HepG2 (cell line): ENCODE measurements around the gene NENF. TPM values are rescaled to one million over a fixed set of nuclear protein-coding genes. Genes with fewer than 3 reads are reported as not detected.

ENCODE experiments used
- ATAC-seq: fragments of 200-7000 bp; cut with Tn5 transposase; 3 replicates; pipeline ENCODE4 v1.9.1; 2020; ENCODE audit warnings: mild to moderate bottlenecking, moderate library complexity
- BruUV-seq: library from RNA; stranded (reverse); fragments of 400-500 nt; replicated peaks from 2 replicates; lab custom pipeline; 2021; lab: Mats Ljungman, UMichigan
- CTCF ChIA-PET: fragments of 300-600 bp; formaldehyde crosslinking; extraction: SDS; loops from one replicate; lab custom pipeline; 2021; ENCODE audit warnings: low total read pairs, inconsistent platforms, low intra/inter-chr PET ratio; lab: Yijun Ruan, JAX
- POLR2A ChIA-PET: fragments of 350-600 bp; sonication (Branson Sonifier 250); formaldehyde crosslinking; loops from one replicate; lab custom pipeline; 2020; ENCODE audit warnings: antibody characterized with exemption, inconsistent platforms; lab: Yijun Ruan, JAX
- DNase-seq: peaks from one replicate; pipeline ENCODE4 v3.0.0-alpha.2; 2015; ENCODE audit warnings: low spot score
- FAIRE-seq: peaks from 3 replicates; lab custom pipeline; 2011; peaks lifted over from hg19 to GRCh38; lab: Jason Lieb, UNC
- H2AFZ ChIP-seq: one replicate; pipeline ENCODE4 v1.6.1; 2011; ENCODE audit warnings: low read length, inconsistent platforms
- H3K27ac ChIP-seq: fragments of 300-600 bp; 3 replicates; pipeline ENCODE4 v1.8.0; 2011; ENCODE audit warnings: mixed run types, mild to moderate bottlenecking, mixed read lengths, low read length, inconsistent platforms; ENCODE audit not compliant: insufficient read depth; ENCODE audit errors: extremely low read length
- H3K27me3 ChIP-seq, 2 experiments: fragments of 200-600 bp in 1 of 2; 2 replicates in 1 of 2; 3 replicates in 1 of 2; pipeline versions ENCODE4 v1.6.0 to v1.8.0; 2011; ENCODE audit warnings: low read length in 2 of 2, mild to moderate bottlenecking in 2 of 2, moderate library complexity in 2 of 2, inconsistent platforms in 1 of 2; ENCODE audit not compliant: insufficient read depth in 2 of 2, control insufficient read depth in 1 of 2
- H3K36me3 ChIP-seq, 2 experiments: fragments of 200-600 bp in 1 of 2; replicated peaks in 1 of 2; 2 replicates in 1 of 2; 3 replicates in 1 of 2; pipeline versions ENCODE4 v1.5.1 to v1.8.0; 2011; ENCODE audit warnings: low read length in 2 of 2, inconsistent platforms in 1 of 2; ENCODE audit not compliant: insufficient read depth in 2 of 2, control insufficient read depth in 1 of 2
- H3K4me1 ChIP-seq: 2 replicates; pipeline ENCODE4 v1.5.1; 2012; ENCODE audit warnings: low read length, inconsistent platforms; ENCODE audit not compliant: insufficient read depth
- H3K4me2 ChIP-seq: 2 replicates; pipeline ENCODE4 v1.6.0; 2011; ENCODE audit warnings: low read depth, low read length, inconsistent platforms
- H3K4me3 ChIP-seq, 3 experiments: fragments of 200-600 bp in 1 of 3; sonication (generic), shearing (Covaris generic) in 1 of 3; replicated peaks in 1 of 3; 2 replicates each; pipeline ENCODE4 v1.5.1; 2011 to 2016; ENCODE audit warnings: low read length in 3 of 3, inconsistent platforms in 2 of 3, low read depth in 2 of 3, mild to moderate bottlenecking in 2 of 3, control low read depth in 1 of 3, mixed read lengths in 1 of 3; ENCODE audit not compliant: insufficient read depth in 1 of 3
- H3K79me2 ChIP-seq: one replicate; pipeline ENCODE4 v1.6.1; 2011; ENCODE audit warnings: low read length, inconsistent platforms; ENCODE audit not compliant: insufficient read depth
- H3K9ac ChIP-seq: 2 replicates; pipeline ENCODE4 v1.6.0; 2011; ENCODE audit warnings: mild to moderate bottlenecking, low read depth, low read length, inconsistent platforms; ENCODE audit not compliant: insufficient read depth
- H3K9me3 ChIP-seq: 2 replicates; pipeline ENCODE4 v1.5.1; 2012; ENCODE audit warnings: mild to moderate bottlenecking, low read length
- H4K20me1 ChIP-seq: 2 replicates; pipeline ENCODE4 v1.6.0; 2011; ENCODE audit warnings: inconsistent platforms, mild to moderate bottlenecking, low read length, moderate library complexity; ENCODE audit not compliant: insufficient read depth
- ARNTL ChIP-seq: sonication (generic); formaldehyde crosslinking; IDR thresholded peaks from 2 replicates; pipeline ENCODE4 v1.4.0; 2020; ENCODE audit warnings: mild to moderate bottlenecking, missing genetic modification reagents
- ATF7 ChIP-seq, 2 experiments: fragments of 450-650 bp in 1 of 2; sonication (generic) in 1 of 2; formaldehyde crosslinking in 1 of 2; IDR thresholded peaks; 2 replicates each; pipeline versions ENCODE4 v1.4.0 to v1.6.1; 2016 to 2020; ENCODE audit warnings: antibody characterized with exemption in 1 of 2, mild to moderate bottlenecking in 1 of 2, missing genetic modification reagents in 1 of 2
- EHMT2 ChIP-seq: fragments of 200-600 bp; sonication (generic); IDR thresholded peaks from 2 replicates; pipeline ENCODE4 v1.7.0; 2017; ENCODE audit warnings: antibody characterized with exemption, low read depth, low read length, borderline replicate concordance
- ELK4 ChIP-seq: sonication (generic); formaldehyde crosslinking; IDR thresholded peaks from 2 replicates; pipeline ENCODE4 v1.9.0; 2021; ENCODE audit warnings: missing genetic modification reagents, borderline replicate concordance
- FOXO4 ChIP-seq: sonication (generic); formaldehyde crosslinking; conservative IDR thresholded peaks from 2 replicates; pipeline ENCODE4 v1.8.1; 2023; ENCODE audit warnings: missing genetic modification reagents
- JUNB ChIP-seq: sonication (generic); formaldehyde crosslinking; IDR thresholded peaks from 2 replicates; pipeline ENCODE4 v1.8.0; 2022; ENCODE audit warnings: missing genetic modification reagents, mild to moderate bottlenecking, borderline replicate concordance
- MLXIP ChIP-seq: sonication (generic); formaldehyde crosslinking; IDR thresholded peaks from 2 replicates; pipeline ENCODE4 v1.9.0; 2021; ENCODE audit warnings: missing genetic modification reagents, borderline replicate concordance
- SNAI1 ChIP-seq: sonication (generic); formaldehyde crosslinking; IDR thresholded peaks from 2 replicates; pipeline ENCODE4 v1.5.0; 2020; ENCODE audit warnings: mild to moderate bottlenecking, missing genetic modification reagents, borderline replicate concordance
- SSRP1 ChIP-seq: IDR thresholded peaks from 2 replicates; pipeline ENCODE4 v1.6.1; 2016; ENCODE audit warnings: control low read depth
- ZBTB10 ChIP-seq: sonication (generic); formaldehyde crosslinking; IDR thresholded peaks from 2 replicates; pipeline ENCODE4 v1.4.0; 2020; ENCODE audit warnings: missing genetic modification reagents, borderline replicate concordance
- ZFP37 ChIP-seq: sonication (generic); formaldehyde crosslinking; IDR thresholded peaks from 2 replicates; pipeline ENCODE4 v1.4.0; 2020; ENCODE audit warnings: missing genetic modification reagents, borderline replicate concordance
- ZFP82 ChIP-seq: sonication (generic); formaldehyde crosslinking; IDR thresholded peaks from 2 replicates; pipeline ENCODE4 v1.5.1; 2020; ENCODE audit warnings: mild to moderate bottlenecking, missing genetic modification reagents, borderline replicate concordance
- ZFY ChIP-seq: sonication (generic); formaldehyde crosslinking; IDR thresholded peaks from 2 replicates; pipeline ENCODE4 v1.4.0; 2020; ENCODE audit warnings: missing genetic modification reagents
- ZNF747 ChIP-seq: sonication (generic); formaldehyde crosslinking; IDR thresholded peaks from 2 replicates; pipeline ENCODE4 v1.8.1; 2023; ENCODE audit warnings: missing genetic modification reagents, mild to moderate bottlenecking, borderline replicate concordance
- WGBS: methylation state at CpG from one replicate; pipeline ENCODE4 v1.1.6; 2017; ENCODE audit warnings: low lambda C conversion rate; 5-methylcytosine and 5-hydroxymethylcytosine counted together
- in situ Hi-C: cut with HindIII; loops from 2 replicates; pipeline ENCODE4 v1.10.0; 2017; ENCODE audit warnings: low pct_unique_long_range_greater_than_20kb; ENCODE audit not compliant: extremely low pct_ligation_motif_present
- intact Hi-C: fragments of 100-400 bp; cut with micrococcal nuclease; formaldehyde crosslinking; loops from one replicate; pipeline ENCODE4 v1.10.0; 2022; ENCODE audit not compliant: unreplicated experiment
- polyA plus RNA-seq, 8 experiments: library from polyadenylated mRNA; depleted of rRNA in 3 of 8; stranded (reverse) in 7 of 8; unstranded in 1 of 8; fragments of >200 nt; fragmentation: Illumina TruSeq in 4 of 8; extraction: Trizol in 4 of 8; gene quantifications; 2 replicates each; pipeline versions ENCODE4 v1.2.1 to v1.2.3, GENCODE V29; 2011 to 2016; ENCODE audit warnings: low read depth in 4 of 8, missing spikeins in 1 of 8, mixed read lengths in 1 of 8; ENCODE audit not compliant: insufficient read depth in 1 of 8
- total RNA-seq, 5 experiments: library from RNA; depleted of rRNA; stranded (reverse); fragments of >200 nt; fragmentation: Illumina TruSeq; extraction: Trizol; gene quantifications; 2 replicates each; pipeline ENCODE4 v1.2.3, GENCODE V29; 2016; ENCODE audit warnings: low read depth in 1 of 5

The NENF gene
- total and polyA plus RNA-seq, 2 of the 13 experiments (the other 11 are each of a cell fraction or from before 2014, with no cell fraction given) = 31.7 to 40.4 TPM

- Histone ChIP-seq H3K27ac (no peak overlapping the region), H3K4me2 (no peak overlapping the region), H3K9ac (no peak overlapping the region), H3K27me3 (no peaks in the 10 kb centered on the region)
- no peak for DNase-seq
- CTCF ChIA-PET = no interaction called here
- TF ChIP-seq JUNB (CRISPR knock-in tag) (no peak), FOXO4 (no peak), ZBTB10 (CRISPR knock-in tag) (no peak), EHMT2 (no peak), ZFY (CRISPR knock-in tag) (no peak), ZNF747 (CRISPR knock-in tag) (no peak), ZFP82 (CRISPR knock-in tag) (no peak), SSRP1 (no peak), SNAI1 (no peak), ZFP37 (CRISPR knock-in tag) (no peak), ELK4 (no peak), MLXIP (no peak), ATF7 (IDR thresholded peaks at IDR 0.05) (no peak), ATF7 (CRISPR knock-in tag; IDR thresholded peaks at IDR 0.05) (no peak), ARNTL (CRISPR knock-in tag) (no peak)
- TF ChIP-seq, all 625 proteins: peak for 0
- BruUV-seq = no TSS peak
- POLR2A ChIA-PET = no interaction called here
- ATAC-seq (no peak), FAIRE-seq (no peak)
- Histone ChIP-seq H3K4me3 (no peak overlapping the region), H4K20me1 (no peaks in the 10 kb centered on the region), H3K9me3 (no peaks in the 10 kb centered on the region), H3K79me2 (no peaks in the 10 kb centered on the region), H3K36me3 (no peaks in the 10 kb centered on the region), H3K4me1 (peaks cover 12% of the 10 kb centered on the region; the same call in 1 of the 2 replicates), H2AFZ (no peak overlapping the region)
- intact Hi-C loops = no loop called here
- in situ Hi-C loops = loop anchor here (10.0 kb wide), 1 partner anchor 87 kb away; no protein-coding TSS in a partner anchor
- 37% methylated on average over 3 of the region's 6 CpGs for WGBS
Observed at GRCh38 chr1:212451416-212452322, 18.9 kb downstream of the NENF start.
